GM04503 (cell line): ENCODE measurements around the gene PCDH9.

Experiments used
- DNase-seq: peaks from one replicate; pipeline ENCODE4 v3.0.0-alpha.2; 2012; ENCODE audit warnings: low read depth

PCDH9 gene

GRCh38 chr13:66520511-66521355 lies 709.4 kb downstream of the PCDH9 start:
- no peak for DNase-seq

- DNase-seq = no peak
Measured at GRCh38 chr13:66519259-66519658, 710.9 kb downstream of the PCDH9 start.

- DNase-seq = no peak
Measured at GRCh38 chr13:66518068-66518467, 712.1 kb downstream of the PCDH9 start.

- no peak for DNase-seq
Measured at GRCh38 chr13:66513728-66514127, 716.4 kb downstream of the PCDH9 start.

GRCh38 chr13:66509175-66509574 lies 721.0 kb downstream of the PCDH9 start:
- no peak for DNase-seq

GRCh38 chr13:66508153-66508909 lies 721.8 kb downstream of the PCDH9 start:
- no peak for DNase-seq

GRCh38 chr13:66506979-66507378 lies 723.2 kb downstream of the PCDH9 start:
- DNase-seq = no peak

GRCh38 chr13:66506051-66506777 lies 723.9 kb downstream of the PCDH9 start:
- no peak for DNase-seq

GRCh38 chr13:66503890-66504289 lies 726.2 kb downstream of the PCDH9 start:
- no peak for DNase-seq

GRCh38 chr13:66501181-66501580 lies 729.0 kb downstream of the PCDH9 start:
- no peak for DNase-seq

- DNase-seq = no peak
Measured at GRCh38 chr13:66492479-66492878, 737.7 kb downstream of the PCDH9 start.

GRCh38 chr13:66491251-66491650 lies 738.9 kb downstream of the PCDH9 start:
- DNase-seq = no peak

- no peak for DNase-seq
Measured at GRCh38 chr13:66489586-66489985, 740.5 kb downstream of the PCDH9 start.

GRCh38 chr13:66489172-66489571 lies 741.0 kb downstream of the PCDH9 start:
- DNase-seq = no peak

GRCh38 chr13:66483712-66484111 lies 746.4 kb downstream of the PCDH9 start:
- no peak for DNase-seq

GRCh38 chr13:66482836-66483235 lies 747.3 kb downstream of the PCDH9 start:
- no peak for DNase-seq

GRCh38 chr13:66477816-66478215 lies 752.3 kb downstream of the PCDH9 start:
- no peak for DNase-seq

- DNase-seq = no peak
Measured at GRCh38 chr13:66475061-66475460, 755.1 kb downstream of the PCDH9 start.

- no peak for DNase-seq
Measured at GRCh38 chr13:66469745-66470144, 760.4 kb downstream of the PCDH9 start.

GRCh38 chr13:66468656-66469055 lies 761.5 kb downstream of the PCDH9 start:
- no peak for DNase-seq

GRCh38 chr13:66462187-66462586 lies 767.9 kb downstream of the PCDH9 start:
- no peak for DNase-seq

GRCh38 chr13:66461021-66461420 lies 769.1 kb downstream of the PCDH9 start:
- DNase-seq = no peak

GRCh38 chr13:66459634-66460033 lies 770.5 kb downstream of the PCDH9 start:
- no peak for DNase-seq
